ENCODE results near the gene PNPO.
A peak's percentile ranks its signal among the peaks of the same experiment; 100 is the strongest.

Gene PNPO

GRCh38 chr17:47981462-47981861 lies 40.1 kb downstream of the PNPO start:
- Histone ChIP-seq H3K4me3 (ENCODE audit: low read depth in 1 of 2, low read length in 2 of 2) (no peak overlapping the region), H3K36me3 (ENCODE audit: insufficient read depth, low read length) (peaks cover 74% of the 10 kb centered on the region)
- peak; percentile 54 for DNase-seq

GRCh38 chr17:47982091-47982617 lies 40.8 kb downstream of the PNPO start:
- no peak for TF ChIP-seq CTCF (IDR thresholded peaks at IDR 0.05; ENCODE audit: borderline replicate concordance, extremely low read depth, low read length, poor library complexity, severe bottlenecking)
- TF ChIP-seq EZH2 (IDR thresholded peaks at IDR 0.05; ENCODE audit: borderline replicate concordance, low read depth, low read length, severe bottlenecking): no peak
- DNase-seq: no peak
- H3K4me2 ChIP-seq (ENCODE audit: insufficient read depth, low read length): no peak overlapping the region
- no peaks in the 10 kb centered on the region for H3K9me3 ChIP-seq (ENCODE audit: insufficient read depth, low read length, severe bottlenecking)
- no peak overlapping the region for H3K9ac ChIP-seq (ENCODE audit: low read depth, low read length)
- H3K79me2 ChIP-seq (ENCODE audit: insufficient read depth, low read length): no peaks in the 10 kb centered on the region
- H4K20me1 ChIP-seq (ENCODE audit: insufficient read depth, low read length): peaks cover 19% of the 10 kb centered on the region; the same call in 1 of the 2 replicates
- no peak overlapping the region for H3K4me3 ChIP-seq (ENCODE audit: low read depth in 1 of 2, low read length in 2 of 2)
- no peaks in the 10 kb centered on the region for H3K27me3 ChIP-seq (ENCODE audit: insufficient read depth, low read length, poor library complexity)
- H3K27ac ChIP-seq (ENCODE audit: low read length): no peak overlapping the region; the same call in 1 of the 2 replicates
- H3K4me1 ChIP-seq (ENCODE audit: insufficient read depth, low read length): peaks cover 24% of the 10 kb centered on the region
- peaks cover 70% of the 10 kb centered on the region for H3K36me3 ChIP-seq (ENCODE audit: insufficient read depth, low read length)
- no peak overlapping the region for H2AFZ ChIP-seq (ENCODE audit: low read depth, low read length)
- no peak for ATAC-seq (ENCODE audit: insufficient read depth, low read depth)

More at GRCh38 chr17:47981462-47981861, 40.1 kb downstream of the PNPO start:
- Histone ChIP-seq H3K79me2 (ENCODE audit: insufficient read depth, low read length) (no peaks in the 10 kb centered on the region), H2AFZ (ENCODE audit: low read depth, low read length) (no peak overlapping the region), H3K4me1 (ENCODE audit: insufficient read depth, low read length) (peaks cover 24% of the 10 kb centered on the region), H3K9me3 (ENCODE audit: insufficient read depth, low read length, severe bottlenecking) (no peaks in the 10 kb centered on the region), H4K20me1 (ENCODE audit: insufficient read depth, low read length) (peaks cover 19% of the 10 kb centered on the region; the same call in 1 of the 2 replicates), H3K9ac (ENCODE audit: low read depth, low read length) (no peak overlapping the region), H3K27me3 (ENCODE audit: insufficient read depth, low read length, poor library complexity) (no peaks in the 10 kb centered on the region), H3K4me2 (ENCODE audit: insufficient read depth, low read length) (no peak overlapping the region), H3K27ac (ENCODE audit: low read length) (peak overlapping the region; percentile 8)
- TF ChIP-seq CTCF (IDR thresholded peaks at IDR 0.05; ENCODE audit: borderline replicate concordance, extremely low read depth, low read length, poor library complexity, severe bottlenecking): no peak
- no peak for TF ChIP-seq EZH2 (IDR thresholded peaks at IDR 0.05; ENCODE audit: borderline replicate concordance, low read depth, low read length, severe bottlenecking)
- ATAC-seq (ENCODE audit: insufficient read depth, low read depth): peak; percentile 72

GRCh38 chr17:47982645-47983390 lies 41.4 kb downstream of the PNPO start:
- no peak overlapping the region for H3K27ac ChIP-seq (ENCODE audit: low read length)
- H3K4me3 ChIP-seq (ENCODE audit: low read depth in 1 of 2, low read length in 2 of 2): no peak overlapping the region
- ATAC-seq (ENCODE audit: insufficient read depth, low read depth) (no peak), DNase-seq (no peak)
- no peak overlapping the region for H2AFZ ChIP-seq (ENCODE audit: low read depth, low read length)
- no peaks in the 10 kb centered on the region for H3K9me3 ChIP-seq (ENCODE audit: insufficient read depth, low read length, severe bottlenecking)
- peaks cover 19% of the 10 kb centered on the region; the same call in 1 of the 2 replicates for H4K20me1 ChIP-seq (ENCODE audit: insufficient read depth, low read length)
- H3K79me2 ChIP-seq (ENCODE audit: insufficient read depth, low read length): no peaks in the 10 kb centered on the region
- TF ChIP-seq CTCF (IDR thresholded peaks at IDR 0.05; ENCODE audit: borderline replicate concordance, extremely low read depth, low read length, poor library complexity, severe bottlenecking) (no peak), EZH2 (IDR thresholded peaks at IDR 0.05; ENCODE audit: borderline replicate concordance, low read depth, low read length, severe bottlenecking) (no peak)
- H3K4me2 ChIP-seq (ENCODE audit: insufficient read depth, low read length): no peak overlapping the region
- peaks cover 24% of the 10 kb centered on the region for H3K4me1 ChIP-seq (ENCODE audit: insufficient read depth, low read length)
- H3K36me3 ChIP-seq (ENCODE audit: insufficient read depth, low read length): peaks cover 64% of the 10 kb centered on the region
- H3K9ac ChIP-seq (ENCODE audit: low read depth, low read length): no peak overlapping the region
- H3K27me3 ChIP-seq (ENCODE audit: insufficient read depth, low read length, poor library complexity): no peaks in the 10 kb centered on the region
